Activated CD8-positive, alpha-beta memory T cell treated with anti-CD3 and anti-CD28 coated beads, Interleukin-2, amount 50 U/mL, for 48 hours (primary cell): ENCODE results near the gene S100A16.
"Not testable (repeated sequence)": the region's sequence is repeated elsewhere in the genome, so short reads cannot be mapped to it uniquely, and the experiment has no call there.

ENCODE experiments used
- DNase-seq: peaks from one replicate; pipeline ENCODE4 v3.0.0-alpha.2; 2020

Gene S100A16

GRCh38 chr1:153614189-153614900 lies 1.4 kb upstream of the S100A16 start:
- no peak for DNase-seq

- no peak for DNase-seq
Observed at GRCh38 chr1:153613406-153613805, 469 bp upstream of the S100A16 start.

GRCh38 chr1:153612111-153612754 lies 704 bp downstream of the S100A16 start:
- no peak for DNase-seq

- no peak for DNase-seq
Observed at GRCh38 chr1:153611356-153611755, 1.6 kb downstream of the S100A16 start.

GRCh38 chr1:153610811-153611301 lies 2.1 kb downstream of the S100A16 start:
- no peak for DNase-seq

- no peak for DNase-seq
Observed at GRCh38 chr1:153610334-153610733, 2.6 kb downstream of the S100A16 start.

GRCh38 chr1:153609585-153609907 lies 3.4 kb downstream of the S100A16 start:
- DNase-seq, result no peak

GRCh38 chr1:153608742-153609584 lies 4.0 kb downstream of the S100A16 start:
- no peak for DNase-seq

GRCh38 chr1:153608089-153608682 lies 4.8 kb downstream of the S100A16 start:
- no peak for DNase-seq

- no peak for DNase-seq
Observed at GRCh38 chr1:153607381-153607780, 5.6 kb downstream of the S100A16 start.

GRCh38 chr1:153606194-153606593 lies 6.7 kb downstream of the S100A16 start:
- DNase-seq, result no peak

- DNase-seq, result no peak
Observed at GRCh38 chr1:153602749-153603148, 10.2 kb downstream of the S100A16 start.

GRCh38 chr1:153599847-153600246 lies 13.1 kb downstream of the S100A16 start:
- DNase-seq, result no peak

GRCh38 chr1:153598309-153599172 lies 14.4 kb downstream of the S100A16 start:
- DNase-seq, result no peak

- DNase-seq, result no peak
Observed at GRCh38 chr1:153597206-153597605, 15.7 kb downstream of the S100A16 start.

- DNase-seq, result no peak
Observed at GRCh38 chr1:153592748-153593147, 20.2 kb downstream of the S100A16 start.

GRCh38 chr1:153588482-153588881 lies 24.5 kb downstream of the S100A16 start:
- no peak for DNase-seq

- not testable (repeated sequence) for DNase-seq
Observed at GRCh38 chr1:153588033-153588432, 24.9 kb downstream of the S100A16 start.

GRCh38 chr1:153587314-153587713 lies 25.6 kb downstream of the S100A16 start:
- DNase-seq, result no peak

- no peak for DNase-seq
Observed at GRCh38 chr1:153586347-153586746, 26.6 kb downstream of the S100A16 start.

GRCh38 chr1:153585006-153585405 lies 27.9 kb downstream of the S100A16 start:
- DNase-seq, result no peak

GRCh38 chr1:153583976-153584375 lies 29.0 kb downstream of the S100A16 start:
- DNase-seq, result no peak
